CD4-positive, alpha-beta T cell (primary cell): ENCODE results near the gene STUB1. TPM values are rescaled to one million over a fixed set of nuclear protein-coding genes. Genes with fewer than 3 reads are reported as not detected.

ENCODE experiments used
- ATAC-seq: fragments of 200-7000 bp; cut with Tn5 transposase; one replicate; pipeline ENCODE4 v1.10.0; 2022; ENCODE audit warnings: mild to moderate bottlenecking; ENCODE audit not compliant: poor library complexity
- CTCF ChIA-PET: fragments of 350-600 bp; sonication (Branson Sonifier 250); formaldehyde crosslinking; loops from one replicate; lab custom pipeline; 2021; ENCODE audit warnings: antibody characterized with exemption, inconsistent platforms; lab: Charles Lee
- POLR2A ChIA-PET: fragments of 350-600 bp; sonication (Branson Sonifier 250); formaldehyde crosslinking; loops from one replicate; lab custom pipeline; 2021; ENCODE audit warnings: antibody characterized with exemption, inconsistent platforms; lab: Charles Lee
- DNase-seq, 14 experiments: peaks; one replicate each; pipeline ENCODE4 v3.0.0-alpha.2; 2013 to 2020; ENCODE audit warnings: mixed read lengths in 2 of 14
- H3K27ac ChIP-seq, 2 donors: one replicate each; pipeline versions ENCODE4 v1.5.1 to v1.7.0; 2013; ENCODE audit warnings: low read length in 2 of 2, low read depth in 1 of 2, mild to moderate bottlenecking in 1 of 2
- H3K27me3 ChIP-seq, 2 experiments: 1 replicate in 1 of 2; 2 replicates in 1 of 2; pipeline versions ENCODE4 v1.6.1 to v1.7.0; 2013; ENCODE audit warnings: low read length in 2 of 2, control low read depth in 1 of 2, mild to moderate bottlenecking in 1 of 2, moderate library complexity in 1 of 2; ENCODE audit not compliant: insufficient read depth in 2 of 2, control insufficient read depth in 1 of 2
- H3K36me3 ChIP-seq: one replicate; pipeline ENCODE4 v1.6.1; 2013; ENCODE audit warnings: low read length, control low read depth; ENCODE audit not compliant: insufficient read depth
- H3K4me1 ChIP-seq: one replicate; pipeline ENCODE4 v1.6.1; 2013; ENCODE audit warnings: low read length, control low read depth; ENCODE audit not compliant: insufficient read depth
- H3K4me3 ChIP-seq: one replicate; pipeline ENCODE4 v1.5.1; 2013; ENCODE audit warnings: mild to moderate bottlenecking, low read length, moderate library complexity
- H3K9me3 ChIP-seq, 2 experiments: 1 replicate in 1 of 2; 2 replicates in 1 of 2; pipeline versions ENCODE4 v1.6.1 to v1.7.0; 2013; ENCODE audit warnings: low read length in 2 of 2, mild to moderate bottlenecking in 2 of 2, control low read depth in 1 of 2, moderate library complexity in 1 of 2; ENCODE audit not compliant: control insufficient read depth in 1 of 2, insufficient read depth in 1 of 2
- H3K27ac Mint-ChIP-seq: one replicate; pipeline ENCODE4 v1.8.0; 2020; ENCODE audit warnings: mixed read lengths
- H3K27me3 Mint-ChIP-seq: one replicate; pipeline ENCODE4 v1.8.0; 2021; ENCODE audit warnings: mixed read lengths
- H3K36me3 Mint-ChIP-seq: one replicate; pipeline ENCODE4 v1.8.0; 2021; ENCODE audit warnings: low read depth, mixed read lengths
- H3K4me1 Mint-ChIP-seq: one replicate; pipeline ENCODE4 v1.8.0; 2021; ENCODE audit warnings: low read depth, mixed read lengths
- H3K4me3 Mint-ChIP-seq: one replicate; pipeline ENCODE4 v1.8.0; 2020; ENCODE audit warnings: mild to moderate bottlenecking, mixed read lengths
- H3K9me3 Mint-ChIP-seq: one replicate; pipeline ENCODE4 v1.8.0; 2020; ENCODE audit warnings: mixed read lengths
- intact Hi-C, 2 experiments: fragments of 100-400 bp; cut with DNase I in 1 of 2; cut with micrococcal nuclease in 1 of 2; formaldehyde crosslinking; loops; one replicate each; pipeline versions ENCODE4 v1.15.1 to v1.9.0; 2023 to 2025; cut with DNase I, micrococcal nuclease
- total RNA-seq, 174 experiments: library from RNA in 2 of 174; stranded (reverse) in 2 of 174; gene quantifications; one replicate each; pipeline ENCODE4 v1.2.3 and lab custom pipeline; 2021 to 2026
- TF ChIP-seq, protein P1 (sequence below): fragments of 200-600 bp; IDR thresholded peaks from one replicate; pipeline ENCODE4 v1.8.0; 2022; ENCODE audit warnings: antibody characterized with exemption, mild to moderate bottlenecking

The STUB1 gene
- total RNA-seq, 2 experiments from 2014 or later = 46.9 to 53.9 TPM

DNA sequence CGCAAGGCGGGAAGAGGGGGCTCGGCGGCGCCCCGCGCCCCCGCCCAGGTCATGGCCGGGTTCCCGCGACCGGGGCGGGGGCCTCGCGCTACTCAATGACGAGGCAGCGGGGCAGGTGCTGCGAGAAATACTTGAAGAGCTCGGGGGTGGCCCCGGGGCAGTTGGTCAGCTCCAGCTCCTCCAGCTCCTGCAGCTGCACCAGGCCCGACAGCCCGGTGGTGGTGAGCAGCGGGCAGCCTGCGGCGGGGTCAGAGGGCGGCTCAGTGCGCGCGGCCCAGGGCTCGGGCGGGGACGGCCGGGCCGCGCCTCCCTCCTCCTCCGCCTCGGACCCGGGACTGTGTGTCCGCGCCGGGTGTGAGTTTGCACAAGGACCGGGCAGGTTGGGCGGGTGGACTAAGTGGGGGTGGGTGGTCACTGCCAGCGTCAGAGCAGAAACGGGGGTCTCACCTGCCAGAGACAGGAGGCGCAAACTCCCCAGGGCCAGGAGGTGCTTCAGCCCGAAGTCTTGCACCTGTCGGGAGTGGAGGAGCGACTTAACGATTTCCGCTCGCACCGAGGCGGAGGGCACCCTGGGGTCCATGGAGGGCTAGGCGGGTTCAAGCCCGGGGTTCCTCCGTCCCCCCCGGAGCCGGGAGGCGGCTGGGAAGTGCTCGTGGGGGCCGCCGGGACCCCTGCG is 14.1 kb downstream of the STUB1 start:
- H3K4me1 Mint-ChIP-seq = peaks cover 22% of the 10 kb centered on the region
- no peak overlapping the region for H3K27ac ChIP-seq

DNA sequence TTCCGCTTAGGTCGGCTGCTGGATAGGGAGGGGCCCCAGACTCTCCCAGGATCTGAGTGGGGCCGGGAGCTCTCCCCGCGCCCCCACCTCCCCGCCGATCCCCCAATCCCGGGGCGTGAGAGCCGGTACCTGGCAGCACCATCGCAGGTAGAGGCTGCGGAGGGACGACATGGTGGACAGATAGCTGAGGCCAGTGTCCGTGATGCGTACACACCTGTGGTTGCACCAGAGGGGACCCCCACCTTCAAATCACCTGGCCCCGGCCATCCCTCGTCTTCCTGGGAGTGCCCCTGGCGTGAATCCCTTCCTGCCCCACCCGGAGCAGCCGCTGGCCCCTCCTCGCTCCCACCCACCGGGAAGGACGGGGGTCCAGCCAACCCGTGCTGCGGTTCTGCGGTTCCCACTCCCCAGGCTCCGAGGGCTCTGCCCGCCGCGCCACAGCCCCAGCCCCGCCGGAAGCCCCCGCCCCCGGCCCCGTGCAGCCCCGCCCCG is 14.7 kb downstream of the STUB1 start:
- CTCF ChIA-PET = interaction anchor here (1.2 to 2.0 kb wide), 3 partner anchors 27 to 58 kb away, joined by 4 to 8 read pairs (median 6); partner anchors contain the start of genes CIAO3 and RHOT2
- no peak overlapping the region for H3K27ac Mint-ChIP-seq
- Histone ChIP-seq H3K36me3 (no peaks in the 10 kb centered on the region), H3K9me3 (peaks cover 0 to 9% of the 10 kb centered on the region in 2 experiments), H3K27me3 (peaks cover 0 to 2% of the 10 kb centered on the region in 2 experiments), H3K4me1 (peaks cover 58% of the 10 kb centered on the region), H3K27ac (no peak overlapping the region), H3K4me3 (peak overlapping the region; percentile 69)
- TF ChIP-seq, protein P1, sequence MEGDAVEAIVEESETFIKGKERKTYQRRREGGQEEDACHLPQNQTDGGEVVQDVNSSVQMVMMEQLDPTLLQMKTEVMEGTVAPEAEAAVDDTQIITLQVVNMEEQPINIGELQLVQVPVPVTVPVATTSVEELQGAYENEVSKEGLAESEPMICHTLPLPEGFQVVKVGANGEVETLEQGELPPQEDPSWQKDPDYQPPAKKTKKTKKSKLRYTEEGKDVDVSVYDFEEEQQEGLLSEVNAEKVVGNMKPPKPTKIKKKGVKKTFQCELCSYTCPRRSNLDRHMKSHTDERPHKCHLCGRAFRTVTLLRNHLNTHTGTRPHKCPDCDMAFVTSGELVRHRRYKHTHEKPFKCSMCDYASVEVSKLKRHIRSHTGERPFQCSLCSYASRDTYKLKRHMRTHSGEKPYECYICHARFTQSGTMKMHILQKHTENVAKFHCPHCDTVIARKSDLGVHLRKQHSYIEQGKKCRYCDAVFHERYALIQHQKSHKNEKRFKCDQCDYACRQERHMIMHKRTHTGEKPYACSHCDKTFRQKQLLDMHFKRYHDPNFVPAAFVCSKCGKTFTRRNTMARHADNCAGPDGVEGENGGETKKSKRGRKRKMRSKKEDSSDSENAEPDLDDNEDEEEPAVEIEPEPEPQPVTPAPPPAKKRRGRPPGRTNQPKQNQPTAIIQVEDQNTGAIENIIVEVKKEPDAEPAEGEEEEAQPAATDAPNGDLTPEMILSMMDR = no peak
- H3K9me3 Mint-ChIP-seq = no peaks in the 10 kb centered on the region
- H3K36me3 Mint-ChIP-seq = peaks cover 5% of the 10 kb centered on the region
- H3K4me1 Mint-ChIP-seq = peaks cover 16% of the 10 kb centered on the region
- intact Hi-C loops = loop anchor here in 1 of 2 experiments (10.0 kb wide), 2 partner anchors 720 to 1270 kb away; partner anchors contain the start of genes RNF151, RPS2 and UNKL
- H3K4me3 Mint-ChIP-seq = peak overlapping the region; percentile 20
- no peaks in the 10 kb centered on the region for H3K27me3 Mint-ChIP-seq
- POLR2A ChIA-PET = interaction anchor here (0.6 to 4.1 kb wide), 25 partner anchors 9 to 1452 kb away, joined by 3 to 55 read pairs (median 7); partner anchors contain the start of genes ANTKMT, CAPN15, CCDC78 and CHTF18
- no peak for ATAC-seq
- DNase-seq = peak in 1 of 14 experiments; percentile 57

More for the DNA sequence above, 14.1 kb downstream of the STUB1 start:
- TF ChIP-seq, protein P1 = no peak
- Histone ChIP-seq H3K4me1 (peaks cover 58% of the 10 kb centered on the region), H3K36me3 (no peaks in the 10 kb centered on the region), H3K27me3 (no peaks in the 10 kb centered on the region), H3K9me3 (peaks cover 0 to 7% of the 10 kb centered on the region in 2 experiments), H3K4me3 (peak overlapping the region; percentile 69)
- H3K4me3 Mint-ChIP-seq = peak overlapping the region; percentile 70
- ATAC-seq (no peak), DNase-seq (peak in 3 of 14 experiments; percentile 32 to 64 (median 54))
- H3K27ac Mint-ChIP-seq = no peak overlapping the region
- POLR2A ChIA-PET = interaction anchor here (0.8 to 4.1 kb wide), 7 partner anchors 10 to 270 kb away, joined by 3 to 55 read pairs (median 12); partner anchors contain the start of genes ANTKMT, JMJD8, METRN and METTL26
- H3K9me3 Mint-ChIP-seq = no peaks in the 10 kb centered on the region
- intact Hi-C loops = loop anchor here in 1 of 2 experiments (10.0 kb wide), 2 partner anchors 720 to 1270 kb away; partner anchors contain the start of genes RNF151, RPS2 and UNKL
- H3K36me3 Mint-ChIP-seq = peaks cover 5% of the 10 kb centered on the region
- CTCF ChIA-PET = interaction anchor here (1.7 to 2.0 kb wide), 2 partner anchors 27 to 47 kb away, joined by 6 to 8 read pairs; partner anchors contain the start of genes CIAO3 and RHOT2
- H3K27me3 Mint-ChIP-seq = no peaks in the 10 kb centered on the region

DNA sequence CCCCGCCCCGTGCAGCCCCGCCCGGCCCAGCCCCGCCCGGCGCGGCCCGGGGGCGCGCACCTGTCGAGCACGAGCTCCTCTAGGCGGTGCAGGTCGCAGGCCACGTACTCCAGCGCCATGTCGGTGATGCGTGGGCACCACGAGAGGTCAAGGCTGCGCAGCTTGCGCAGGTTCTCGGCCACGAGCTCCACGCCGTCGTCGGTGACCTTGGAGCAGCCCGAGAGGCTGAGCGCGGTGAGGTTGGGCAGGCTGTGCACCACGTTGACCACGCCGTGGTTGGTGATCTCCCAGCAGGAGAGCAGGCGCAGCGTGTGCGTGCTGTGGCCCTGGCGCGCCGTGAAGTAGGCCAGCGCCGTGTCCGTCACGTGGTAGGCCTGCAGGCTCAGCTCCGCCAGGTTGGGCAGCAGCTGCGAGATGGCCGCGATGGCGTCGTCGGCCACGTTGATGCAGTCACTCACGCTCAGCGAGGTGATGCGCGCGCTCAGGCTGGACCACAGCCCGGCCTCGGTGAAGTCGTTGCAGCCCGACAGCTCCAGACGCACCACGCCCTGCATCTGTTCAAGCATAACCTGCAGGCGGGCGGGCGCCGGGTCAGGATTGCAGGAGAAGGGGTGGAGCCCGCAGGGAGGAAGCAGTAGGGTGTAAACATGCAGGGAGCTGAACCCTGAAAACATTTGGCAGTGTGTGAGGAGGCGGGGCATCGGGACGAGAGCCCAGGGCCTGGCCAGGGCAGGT is 15.3 kb downstream of the STUB1 start:
- peaks cover 59% of the 10 kb centered on the region for H3K4me1 ChIP-seq
- DNase-seq (peak; percentile 40 to 86 (median 73)), ATAC-seq (peak; percentile 73)
- H3K9me3 ChIP-seq = peaks cover 0 to 14% of the 10 kb centered on the region in 2 experiments
- intact Hi-C loops = loop anchor here in 1 of 2 experiments (10.0 kb wide), 2 partner anchors 719 to 1269 kb away; partner anchors contain the start of genes RNF151, RPS2 and UNKL
- peak overlapping the region; percentile 72 for H3K27ac Mint-ChIP-seq
- peak overlapping the region; percentile 80 for H3K4me3 Mint-ChIP-seq
- TF ChIP-seq, protein P1 = no peak
- ChIA-PET CTCF (interaction anchor here (1.2 to 2.0 kb wide), 3 partner anchors 28 to 59 kb away, joined by 4 to 8 read pairs (median 6); partner anchors contain the start of genes CIAO3 and RHOT2), POLR2A (interaction anchor here (0.5 to 4.1 kb wide), 30 partner anchors 8 to 1452 kb away, joined by 3 to 55 read pairs (median 6); partner anchors contain the start of genes ANTKMT, CAPN15, CCDC78 and CHTF18)
- H3K36me3 ChIP-seq = no peaks in the 10 kb centered on the region
- H3K27me3 Mint-ChIP-seq = no peaks in the 10 kb centered on the region
- no peaks in the 10 kb centered on the region for H3K9me3 Mint-ChIP-seq
- H3K4me3 ChIP-seq = peak overlapping the region; percentile 69
- H3K27ac ChIP-seq = no peak overlapping the region
- peaks cover 0 to 2% of the 10 kb centered on the region in 2 experiments for H3K27me3 ChIP-seq
- H3K4me1 Mint-ChIP-seq = peaks cover 11% of the 10 kb centered on the region
- no peaks in the 10 kb centered on the region for H3K36me3 Mint-ChIP-seq
